HG03457 (cell line): Measurements from ENCODE around the gene PLVAP.

Source experiments
- ATAC-seq: cut with Tn5 transposase; IDR thresholded peaks from one replicate; pipeline ENCODE4 v1.9.1; 2021; ENCODE audit warnings: moderate number of reproducible peaks; ENCODE audit not compliant: unreplicated experiment

Gene PLVAP

GRCh38 chr19:17303167-17303939, 73.8 kb downstream of the PLVAP start, which contains the start of gene ABHD8:
ABHD8 (minus strand) TSS chr19:17303425; CDS start chr19:17301616, 1,809 bp downstream.
- ATAC-seq = peak; percentile 32

GRCh38 chr19:17302391-17303166, 74.6 kb downstream of the PLVAP start:
- ATAC-seq = no peak
